GM18519 (cell line): ENCODE measurements around the gene KDM2A.
"Not testable (repeated sequence)": the region's sequence is repeated elsewhere in the genome, so short reads cannot be mapped to it uniquely, and the experiment has no call there.

Experiments used
- ATAC-seq: cut with Tn5 transposase; IDR thresholded peaks from one replicate; pipeline ENCODE4 v1.9.1; 2021; ENCODE audit warnings: mild to moderate bottlenecking, moderate library complexity; ENCODE audit not compliant: unreplicated experiment, low FRiP score

The KDM2A gene

GRCh38 chr11:67117176-67117575, 1.9 kb upstream of the KDM2A start:
- no peak for ATAC-seq

GRCh38 chr11:67117672-67118180, 1.3 kb upstream of the KDM2A start:
- ATAC-seq, result no peak

GRCh38 chr11:67118181-67118766, 789 bp upstream of the KDM2A start:
- peak; percentile 8 for ATAC-seq

GRCh38 chr11:67119585-67120391, 725 bp downstream of the KDM2A start:
- ATAC-seq, result no peak

- ATAC-seq, result no peak
These were observed 1.4 kb downstream of the KDM2A start for GRCh38 chr11:67120456-67120855.

- no peak for ATAC-seq
These were observed 2.0 kb downstream of the KDM2A start for GRCh38 chr11:67120881-67121710.

- ATAC-seq, result not testable (repeated sequence)
These were observed 4.7 kb downstream of the KDM2A start for GRCh38 chr11:67123801-67124200.

- ATAC-seq, result not testable (repeated sequence)
These were observed 7.2 kb downstream of the KDM2A start for GRCh38 chr11:67126243-67126642.

GRCh38 chr11:67126986-67127385, 7.9 kb downstream of the KDM2A start:
- ATAC-seq, result no peak

GRCh38 chr11:67130861-67131260, 11.8 kb downstream of the KDM2A start:
- not testable (repeated sequence) for ATAC-seq

- ATAC-seq, result no peak
These were observed 17.1 kb downstream of the KDM2A start for GRCh38 chr11:67136156-67136555.

GRCh38 chr11:67138922-67139321, 19.9 kb downstream of the KDM2A start:
- no peak for ATAC-seq

- ATAC-seq, result no peak
These were observed 27.6 kb downstream of the KDM2A start for GRCh38 chr11:67146516-67147226.

- no peak for ATAC-seq
These were observed 34.9 kb downstream of the KDM2A start for GRCh38 chr11:67153971-67154370.

GRCh38 chr11:67154726-67155125, 35.7 kb downstream of the KDM2A start:
- no peak for ATAC-seq

GRCh38 chr11:67157691-67158090, 38.6 kb downstream of the KDM2A start:
- ATAC-seq, result no peak

GRCh38 chr11:67158221-67158620, 39.2 kb downstream of the KDM2A start:
- ATAC-seq, result no peak

- no peak for ATAC-seq
These were observed 41.0 kb downstream of the KDM2A start for GRCh38 chr11:67160045-67160444.

- no peak for ATAC-seq
These were observed 42.1 kb downstream of the KDM2A start for GRCh38 chr11:67160872-67161783.
